ENCODE measurements around the gene INPP4A.

- TF ChIP-seq CTCF (IDR thresholded peaks at IDR 0.05): no peak
- TF ChIP-seq POLR2A (IDR thresholded peaks at IDR 0.05): no peak
Observed at GRCh38 chr2:98426771-98427170, 17.9 kb upstream of the INPP4A start.
